Skeletal muscle tissue (tissue), 4 donors: ENCODE measurements around the gene DSTYK. TPM values are rescaled to one million over a fixed set of nuclear protein-coding genes. Genes with fewer than 3 reads are reported as not detected.
"Not testable (repeated sequence)": the region's sequence is repeated elsewhere in the genome, so short reads cannot be mapped to it uniquely, and the experiment has no call there.

Source experiments
- H3K27ac ChIP-seq: one replicate; pipeline ENCODE4 v1.7.0; 2013; ENCODE audit warnings: mild to moderate bottlenecking, low read depth, low read length, inconsistent platforms
- H3K27me3 ChIP-seq, 3 donors: one replicate each; pipeline ENCODE4 v1.7.0; 2013; ENCODE audit warnings: low read length in 3 of 3; ENCODE audit not compliant: control insufficient read depth in 3 of 3, insufficient read depth in 3 of 3
- H3K36me3 ChIP-seq, 3 donors: one replicate each; pipeline ENCODE4 v1.7.0; 2013; ENCODE audit warnings: low read length in 3 of 3; ENCODE audit not compliant: control insufficient read depth in 3 of 3, insufficient read depth in 3 of 3
- H3K4me1 ChIP-seq, 3 donors: one replicate each; pipeline ENCODE4 v1.7.0; 2013; ENCODE audit warnings: low read length in 3 of 3, mild to moderate bottlenecking in 3 of 3; ENCODE audit not compliant: control insufficient read depth in 3 of 3, insufficient read depth in 3 of 3
- H3K4me3 ChIP-seq, 3 donors: one replicate each; pipeline ENCODE4 v1.7.0; 2013; ENCODE audit warnings: low read length in 3 of 3
- H3K9ac ChIP-seq, 3 donors: one replicate each; pipeline ENCODE4 v1.7.0; 2013; ENCODE audit warnings: low read length in 3 of 3, mild to moderate bottlenecking in 3 of 3, moderate library complexity in 2 of 3, low read depth in 1 of 3
- H3K9me3 ChIP-seq, 3 donors: one replicate each; pipeline ENCODE4 v1.7.0; 2013; ENCODE audit warnings: low read length in 3 of 3; ENCODE audit not compliant: control insufficient read depth in 3 of 3
- total RNA-seq: library from RNA; depleted of rRNA; stranded (reverse); fragments of >200 nt; gene quantifications from one replicate; pipeline ENCODE4 v1.2.3, GENCODE V29; 2014
- donor health status: Osteomylitis.

DSTYK gene
- total RNA-seq, 1 donor from 2014 or later, result 10.4 TPM

DNA sequence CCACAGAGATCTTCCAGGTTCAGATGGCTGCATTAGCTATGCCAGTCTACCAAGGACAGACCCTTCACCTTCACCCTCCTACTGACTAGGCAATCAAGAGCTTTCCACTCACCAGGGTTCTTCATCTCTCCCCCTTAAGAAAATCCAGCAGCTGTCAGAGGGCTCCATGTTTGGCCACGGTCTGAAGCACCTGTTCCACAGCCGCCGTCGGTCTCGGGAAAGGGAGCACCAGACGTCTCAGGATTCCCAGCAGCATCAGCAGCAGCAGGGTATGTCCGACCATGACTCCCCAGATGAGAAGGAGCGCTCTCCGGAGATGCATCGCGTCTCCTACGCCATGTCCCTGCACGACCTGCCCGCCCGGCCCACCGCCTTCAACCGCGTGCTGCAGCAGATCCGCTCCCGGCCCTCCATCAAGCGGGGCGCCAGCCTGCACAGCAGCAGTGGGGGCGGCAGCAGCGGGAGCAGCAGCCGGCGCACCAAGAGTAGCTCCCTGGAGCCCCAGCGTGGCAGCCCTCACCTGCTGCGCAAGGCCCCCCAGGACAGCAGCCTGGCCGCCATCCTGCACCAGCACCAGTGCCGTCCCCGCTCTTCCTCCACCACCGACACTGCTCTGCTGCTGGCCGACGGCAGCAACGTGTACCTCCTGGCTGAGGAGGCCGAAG is 30.0 kb upstream of the DSTYK start:
- H3K4me3 ChIP-seq, result peak overlapping the region in 1 of 3 donors; percentile 47
- no peaks in the 10 kb centered on the region for H3K27me3 ChIP-seq
- peaks cover 4 to 8% (median 7%) of the 10 kb centered on the region in 3 donors for H3K36me3 ChIP-seq
- H3K9ac ChIP-seq, result peak overlapping the region in 2 of 3 donors; percentile 8 to 45
- peaks cover 80 to 98% (median 92%) of the 10 kb centered on the region in 3 donors for H3K4me1 ChIP-seq
- no peaks in the 10 kb centered on the region for H3K9me3 ChIP-seq
- no peak overlapping the region for H3K27ac ChIP-seq

DNA sequence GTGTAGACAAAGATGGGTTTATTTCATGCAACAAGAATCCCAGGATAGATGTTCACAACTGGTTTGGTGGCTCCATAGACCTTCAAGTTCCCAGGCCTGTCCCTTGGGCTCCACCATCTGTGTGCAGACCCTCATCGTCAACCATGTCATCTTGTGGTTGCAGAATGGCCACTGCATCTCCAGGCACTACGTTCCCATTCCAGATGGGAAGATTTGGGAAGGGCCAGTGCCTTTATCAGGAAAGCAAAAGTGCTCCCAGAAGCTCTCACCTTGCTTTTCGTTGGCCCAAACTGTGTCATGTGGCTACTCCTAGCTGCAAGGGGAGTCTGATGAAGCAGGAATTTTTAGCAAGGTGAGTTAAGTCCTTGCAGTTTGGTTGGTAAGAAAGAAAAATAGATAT is 29.1 kb upstream of the DSTYK start:
- Histone ChIP-seq H3K27ac (peak overlapping the region; percentile 79), H3K4me3 (peak overlapping the region in 2 of 3 donors; percentile 0 to 8), H3K27me3 (no peaks in the 10 kb centered on the region), H3K4me1 (peaks cover 84 to 99% (median 94%) of the 10 kb centered on the region in 3 donors), H3K9ac (no peak overlapping the region), H3K9me3 (no peaks in the 10 kb centered on the region), H3K36me3 (peaks cover 4 to 8% (median 7%) of the 10 kb centered on the region in 3 donors)

DNA sequence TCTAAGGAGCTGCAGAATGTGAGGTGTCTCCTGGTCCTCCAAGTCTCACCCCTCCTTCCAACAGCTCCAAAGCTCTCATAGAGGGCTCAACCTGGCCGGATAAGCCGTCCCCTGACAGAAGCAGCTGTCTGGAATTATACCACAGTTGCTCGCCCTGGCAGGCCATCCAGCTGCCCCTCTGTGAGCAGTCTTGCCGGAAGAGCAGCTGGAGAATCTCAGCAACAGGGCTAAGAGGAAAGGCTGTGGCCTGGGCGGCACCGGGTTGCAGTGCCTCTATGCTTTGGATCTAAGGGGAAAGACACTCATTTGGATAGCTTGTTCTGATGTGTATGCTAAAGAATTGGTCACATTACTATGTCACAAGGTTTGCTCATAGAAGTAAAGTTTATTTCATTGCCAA is 28.6 kb upstream of the DSTYK start:
- H3K9ac ChIP-seq, result peak overlapping the region in 2 of 3 donors; percentile 33 to 41
- peaks cover 89 to 99% (median 94%) of the 10 kb centered on the region in 3 donors for H3K4me1 ChIP-seq
- no peaks in the 10 kb centered on the region for H3K27me3 ChIP-seq
- peaks cover 4 to 8% (median 7%) of the 10 kb centered on the region in 3 donors for H3K36me3 ChIP-seq
- peak overlapping the region; percentile 79 for H3K27ac ChIP-seq
- H3K4me3 ChIP-seq, result peak overlapping the region in 2 of 3 donors; percentile 0 to 8
- H3K9me3 ChIP-seq, result no peaks in the 10 kb centered on the region

DNA sequence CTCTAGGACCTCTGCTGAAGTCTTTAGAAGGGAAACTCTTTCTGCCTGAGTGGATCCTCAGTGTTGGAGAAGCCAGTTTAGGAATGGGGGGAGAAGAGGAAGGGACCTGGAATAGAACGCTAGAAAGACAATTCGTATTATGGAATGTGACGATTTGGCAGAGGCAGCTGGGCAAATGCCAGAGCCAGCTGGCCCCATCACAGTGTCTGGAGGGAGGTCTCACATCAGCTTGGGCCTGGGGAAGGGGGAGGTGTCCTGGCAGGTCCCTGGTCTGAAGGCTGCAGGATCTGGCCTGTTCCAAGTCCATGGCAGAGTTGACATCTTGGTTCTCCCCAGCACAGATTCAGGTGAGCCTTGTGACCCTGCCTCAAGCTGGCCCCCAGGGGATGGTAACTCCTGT is 27.6 kb upstream of the DSTYK start:
- no peak overlapping the region for H3K9ac ChIP-seq

DNA sequence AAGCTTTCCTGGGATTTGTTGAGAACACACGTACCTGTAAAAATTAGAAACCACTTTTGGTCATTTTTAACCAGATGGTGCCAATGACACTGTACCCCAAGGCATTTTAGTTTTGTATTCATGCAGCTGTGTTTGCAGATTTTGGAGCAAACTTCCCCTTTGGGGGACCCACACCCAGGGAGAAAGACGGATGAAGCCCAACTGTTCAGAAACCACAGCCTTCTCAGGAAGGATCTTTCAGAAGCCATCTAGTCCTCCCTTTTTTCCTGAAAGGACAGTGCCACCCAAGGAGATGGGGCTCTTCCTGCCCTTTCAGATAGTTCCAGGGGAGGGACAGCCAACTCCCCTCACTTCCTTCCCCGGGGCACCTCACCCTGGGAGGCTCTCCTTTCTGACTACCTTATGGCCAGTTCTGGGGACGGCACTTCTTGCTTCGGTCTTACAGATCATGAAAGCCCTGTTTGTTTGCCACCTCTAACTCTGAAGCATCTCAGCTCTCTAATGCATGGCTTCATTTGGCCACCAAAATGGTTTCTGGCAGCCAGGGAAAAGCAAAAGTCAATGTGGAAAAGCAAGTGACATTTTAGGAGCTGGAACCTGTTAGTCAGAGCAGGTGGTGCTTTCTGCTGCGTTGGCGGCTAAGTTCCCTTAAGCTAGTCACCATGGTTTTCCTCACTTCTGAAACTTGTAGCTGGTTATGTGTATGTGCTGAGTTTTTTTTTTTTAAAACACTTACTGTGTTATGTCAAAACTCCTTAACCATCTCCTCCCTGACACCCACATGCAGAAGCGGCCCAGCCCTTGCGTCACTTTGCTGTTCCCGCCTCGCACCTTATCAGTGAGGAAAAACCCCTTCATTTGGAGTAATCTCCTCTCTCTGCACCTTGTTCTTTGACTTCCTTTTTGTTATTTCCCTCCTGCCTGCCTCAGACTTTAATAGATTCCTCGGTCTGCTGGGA is 26.3 kb upstream of the DSTYK start:
- peak overlapping the region in 2 of 3 donors; percentile 18 to 39 for H3K4me3 ChIP-seq
- peaks cover 87 to 90% (median 88%) of the 10 kb centered on the region in 3 donors for H3K4me1 ChIP-seq
- H3K36me3 ChIP-seq, result peaks cover 4 to 7% (median 5%) of the 10 kb centered on the region in 3 donors
- H3K9ac ChIP-seq, result peak overlapping the region; percentile 36 to 66 (median 45)
- H3K27ac ChIP-seq, result peak overlapping the region; percentile 79
- no peaks in the 10 kb centered on the region for H3K9me3 ChIP-seq
- H3K27me3 ChIP-seq, result no peaks in the 10 kb centered on the region

More for the DNA sequence above, 27.6 kb upstream of the DSTYK start:
- no peaks in the 10 kb centered on the region for H3K9me3 ChIP-seq
- H3K27ac ChIP-seq, result peak overlapping the region; percentile 79
- peak overlapping the region in 1 of 3 donors; percentile 45 for H3K4me3 ChIP-seq
- peaks cover 4 to 8% (median 7%) of the 10 kb centered on the region in 3 donors for H3K36me3 ChIP-seq
- peaks cover 91 to 95% (median 91%) of the 10 kb centered on the region in 3 donors for H3K4me1 ChIP-seq
- no peaks in the 10 kb centered on the region for H3K27me3 ChIP-seq

DNA sequence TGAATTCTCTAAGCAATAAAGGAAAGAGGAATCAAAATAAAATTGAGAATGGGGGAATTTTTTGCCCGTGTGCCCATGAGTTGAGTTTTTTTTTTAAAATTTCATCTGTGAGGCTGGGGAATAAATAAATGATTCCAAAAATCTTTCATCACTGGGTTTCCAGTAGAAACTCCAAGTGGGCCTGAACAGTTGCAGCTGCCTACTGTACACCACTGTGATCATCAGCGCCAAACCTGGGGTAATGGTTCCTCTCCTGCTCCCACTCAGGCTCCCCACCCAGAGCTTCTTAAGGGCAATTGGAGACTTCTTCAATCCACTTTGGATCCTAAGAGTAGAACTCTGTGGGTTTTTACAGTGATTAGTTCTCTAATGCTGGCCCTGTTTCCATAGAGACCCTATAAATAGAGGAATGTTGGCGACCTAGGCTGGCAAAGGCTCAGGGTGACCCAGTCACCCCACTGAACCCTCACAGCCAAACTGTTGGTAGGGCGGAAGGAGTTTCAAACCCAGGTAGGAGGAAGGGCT is 25.5 kb upstream of the DSTYK start:
- Histone ChIP-seq H3K4me1 (peaks cover 84 to 89% (median 85%) of the 10 kb centered on the region in 3 donors), H3K27me3 (no peaks in the 10 kb centered on the region), H3K4me3 (peak overlapping the region in 1 of 3 donors; percentile 39), H3K36me3 (peaks cover 3 to 8% (median 4%) of the 10 kb centered on the region in 3 donors), H3K9ac (peak overlapping the region in 1 of 3 donors; percentile 66), H3K27ac (peak overlapping the region; percentile 79), H3K9me3 (no peaks in the 10 kb centered on the region)

DNA sequence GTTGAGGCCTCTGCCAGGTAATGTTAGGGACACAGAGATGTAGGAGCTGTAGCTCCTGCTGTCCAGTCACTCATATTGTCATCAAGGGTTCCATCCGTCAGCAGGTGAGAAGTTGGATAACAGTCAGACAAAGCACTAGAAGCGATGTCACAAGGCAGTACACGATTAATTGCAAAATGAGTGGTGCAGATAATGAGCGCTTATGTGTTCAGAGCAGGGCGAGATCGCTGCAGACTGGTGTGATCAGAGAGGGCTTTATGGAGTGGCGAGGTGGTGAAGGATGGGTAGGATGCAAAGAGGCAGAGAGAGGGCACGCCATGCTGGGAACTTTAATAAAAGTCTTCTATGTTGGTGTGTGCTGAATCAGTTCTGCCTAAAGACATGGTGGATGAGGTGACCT is 25.0 kb upstream of the DSTYK start:
- Histone ChIP-seq H3K9ac (no peak overlapping the region), H3K4me3 (no peak overlapping the region), H3K27ac (peak overlapping the region; percentile 79), H3K9me3 (no peaks in the 10 kb centered on the region), H3K4me1 (peaks cover 81 to 86% (median 81%) of the 10 kb centered on the region in 3 donors), H3K36me3 (peaks cover 0 to 4% (median under 1%) of the 10 kb centered on the region in 3 donors), H3K27me3 (no peaks in the 10 kb centered on the region)

DNA sequence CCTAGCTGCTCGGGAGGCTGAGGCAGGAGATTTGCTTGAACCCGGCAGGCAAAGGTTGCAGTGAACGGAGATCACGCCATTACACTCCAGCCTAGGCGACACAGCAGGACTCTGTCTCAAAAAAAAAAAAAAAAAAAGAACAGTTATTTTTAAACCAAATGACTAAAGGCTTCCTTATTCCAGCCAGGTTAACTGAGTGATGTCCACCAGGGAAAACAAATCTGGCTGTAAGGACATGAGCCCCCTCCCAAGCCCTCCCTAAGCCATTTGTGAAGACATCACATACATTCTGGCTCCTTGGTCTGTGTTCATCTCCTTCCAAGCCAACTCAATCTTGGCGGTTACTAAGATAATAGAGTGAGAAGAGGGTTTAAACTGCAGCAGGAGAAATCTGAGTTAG is 24.4 kb upstream of the DSTYK start:
- no peaks in the 10 kb centered on the region for H3K27me3 ChIP-seq
- H3K36me3 ChIP-seq, result peaks cover 0 to 3% (median 0%) of the 10 kb centered on the region in 3 donors
- H3K27ac ChIP-seq, result peak overlapping the region; percentile 79
- H3K4me3 ChIP-seq, result peak overlapping the region in 2 of 3 donors; percentile 2 to 14
- peaks cover 75 to 80% (median 76%) of the 10 kb centered on the region in 3 donors for H3K4me1 ChIP-seq
- H3K9me3 ChIP-seq, result no peaks in the 10 kb centered on the region
- H3K9ac ChIP-seq, result peak overlapping the region in 1 of 3 donors; percentile 45

DNA sequence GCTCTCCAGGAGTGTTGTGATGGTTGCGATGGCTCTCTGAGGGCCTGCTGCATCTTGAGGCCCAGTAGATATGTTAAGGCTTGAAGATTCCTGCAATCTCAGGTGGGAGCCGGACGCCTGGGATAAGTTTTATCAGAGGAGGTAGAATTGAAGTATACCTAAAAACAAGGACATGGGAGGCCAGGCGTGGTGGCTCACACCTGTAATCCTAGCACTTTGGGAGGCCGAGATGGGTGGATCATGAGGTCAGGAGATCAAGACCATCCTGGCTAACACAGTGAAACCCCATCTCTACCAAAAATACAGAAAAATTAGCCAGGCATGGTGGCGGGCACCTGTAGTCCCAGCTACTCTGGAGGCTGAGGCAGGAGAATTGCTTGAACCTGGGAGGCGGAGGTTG is 22.5 kb upstream of the DSTYK start:
- Histone ChIP-seq H3K27ac (peak overlapping the region; percentile 79), H3K4me1 (peaks cover 65 to 73% (median 68%) of the 10 kb centered on the region in 3 donors)
- H3K27me3 ChIP-seq, H3K36me3 ChIP-seq, H3K9ac ChIP-seq, H3K4me3 ChIP-seq, H3K9me3 ChIP-seq: not testable (repeated sequence)
